Activated T-helper 1 cell treated with anti-CD3 and anti-CD28 coated beads, Interleukin-12 subunit alpha, Interleukin-12 subunit beta, Interleukin-2, Interleukin-4 antibody, amounts not matched to agents 30 ng/mL and 10 ng/mL and 1 ng/mL, durations not matched to agents 14 hours and 24 hours and 36 hours (primary cell): ENCODE measurements around the gene LRRC3. TPM values are rescaled to one million over a fixed set of nuclear protein-coding genes. Genes with fewer than 3 reads are reported as not detected.
A peak's percentile ranks its signal among the peaks of the same experiment; 100 is the strongest.

Experiments used
- DNase-seq: peaks from one replicate; pipeline ENCODE4 v3.0.0; 2021; ENCODE audit warnings: low spot score
- H3K27ac Mint-ChIP-seq: one replicate; pipeline ENCODE4 v1.8.0; 2021; ENCODE audit warnings: mild to moderate bottlenecking, mixed read lengths
- H3K27me3 Mint-ChIP-seq: one replicate; pipeline ENCODE4 v1.8.0; 2022; ENCODE audit warnings: mild to moderate bottlenecking, moderate library complexity, mixed read lengths; ENCODE audit not compliant: insufficient read depth
- H3K36me3 Mint-ChIP-seq: one replicate; pipeline ENCODE4 v1.8.0; 2021; ENCODE audit warnings: low read depth, mixed read lengths
- H3K4me1 Mint-ChIP-seq: one replicate; pipeline ENCODE4 v1.8.0; 2021; ENCODE audit warnings: low read depth, mixed read lengths
- H3K4me3 Mint-ChIP-seq: one replicate; pipeline ENCODE4 v1.8.0; 2021; ENCODE audit warnings: mild to moderate bottlenecking, moderate library complexity, mixed read lengths
- H3K9me3 Mint-ChIP-seq: one replicate; pipeline ENCODE4 v1.8.0; 2021; ENCODE audit warnings: mixed read lengths
- intact Hi-C: fragments of 100-400 bp; cut with micrococcal nuclease; formaldehyde crosslinking; loops from one replicate; pipeline ENCODE4 v1.15.1; 2024
- total RNA-seq: library from RNA; stranded (reverse); gene quantifications from 2 replicates; pipeline ENCODE4 v1.2.3, GENCODE V29; 2022

Gene LRRC3
- total RNA-seq, 1 donor from 2014 or later = 1.9 TPM

DNA sequence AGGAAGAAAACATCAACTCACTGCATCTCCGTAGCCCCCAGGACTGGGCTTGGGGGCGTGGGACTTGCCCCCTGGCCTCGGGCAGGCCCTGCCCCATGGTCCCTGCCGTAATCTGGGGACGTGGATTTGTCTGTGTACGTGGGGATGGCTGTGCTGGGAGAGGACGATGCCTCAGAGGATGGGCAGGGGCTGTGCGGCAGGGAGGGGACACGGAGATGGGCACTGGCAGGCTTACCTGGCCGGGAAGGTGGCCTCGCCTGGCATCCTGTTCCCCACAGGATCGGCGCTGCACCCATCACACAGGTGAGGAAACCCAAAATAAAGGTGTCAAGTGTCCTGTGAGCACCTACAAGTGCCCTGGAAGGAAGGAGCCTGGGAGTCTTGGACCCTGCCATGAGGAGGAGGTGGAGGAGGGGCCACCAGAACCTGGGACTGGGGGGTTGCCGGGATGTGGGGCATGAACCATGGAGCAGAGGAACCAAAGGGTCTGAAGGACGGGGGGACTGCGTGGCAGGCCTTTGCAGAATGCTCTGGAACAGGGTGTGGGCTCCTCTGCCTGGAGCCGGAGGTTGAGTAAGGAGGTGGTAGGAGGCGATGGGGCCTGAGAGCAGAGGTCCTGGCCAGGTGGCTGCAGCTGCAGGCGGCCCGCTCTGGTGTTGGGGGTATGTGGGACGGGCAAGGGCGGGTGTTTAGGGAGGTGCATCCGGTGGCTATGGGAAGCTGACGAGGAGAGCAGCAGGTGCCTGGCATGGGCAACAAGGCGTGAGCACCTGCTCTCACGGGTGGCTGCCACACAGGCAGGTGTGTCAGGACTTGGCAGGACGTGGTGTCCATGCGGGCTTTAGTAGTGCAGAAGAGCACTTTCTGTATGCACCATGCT, 27.8 kb upstream of the LRRC3 start:
- DNase-seq = no peak
- peaks cover 13% of the 10 kb centered on the region for H3K9me3 Mint-ChIP-seq
- H3K27ac Mint-ChIP-seq = no peak overlapping the region
- no peaks in the 10 kb centered on the region for H3K27me3 Mint-ChIP-seq
- no peak overlapping the region for H3K4me3 Mint-ChIP-seq
- intact Hi-C loops = loop anchor here (1.0 to 5.0 kb wide), 3 partner anchors 28 to 390 kb away; partner anchors contain the start of genes KRTAP12-3, LRRC3 and SUMO3
- no peaks in the 10 kb centered on the region for H3K4me1 Mint-ChIP-seq
- H3K36me3 Mint-ChIP-seq = peaks cover 6% of the 10 kb centered on the region

- H3K9me3 Mint-ChIP-seq = peaks cover 13% of the 10 kb centered on the region
- intact Hi-C loops = loop anchor here (1.0 to 5.0 kb wide), 3 partner anchors 27 to 389 kb away; partner anchors contain the start of genes KRTAP12-3, LRRC3 and SUMO3
- H3K36me3 Mint-ChIP-seq = peaks cover 6% of the 10 kb centered on the region
- DNase-seq = peak; percentile 49
- no peaks in the 10 kb centered on the region for H3K27me3 Mint-ChIP-seq
- no peak overlapping the region for H3K4me3 Mint-ChIP-seq
- no peaks in the 10 kb centered on the region for H3K4me1 Mint-ChIP-seq
- no peak overlapping the region for H3K27ac Mint-ChIP-seq
These were observed 26.9 kb upstream of the LRRC3 start for GRCh38 chr21:44428281-44428960.

GRCh38 chr21:44429894-44430293, 25.4 kb upstream of the LRRC3 start:
- no peak overlapping the region for H3K4me3 Mint-ChIP-seq
- DNase-seq = no peak
- no peaks in the 10 kb centered on the region for H3K4me1 Mint-ChIP-seq
- peaks cover 6% of the 10 kb centered on the region for H3K36me3 Mint-ChIP-seq
- intact Hi-C loops = loop anchor here (5.0 kb wide), 2 partner anchors 227 to 387 kb away; partner anchors contain the start of genes KRTAP12-3 and SUMO3
- no peaks in the 10 kb centered on the region for H3K27me3 Mint-ChIP-seq
- peaks cover 13% of the 10 kb centered on the region for H3K9me3 Mint-ChIP-seq
- H3K27ac Mint-ChIP-seq = no peak overlapping the region

- H3K9me3 Mint-ChIP-seq = peaks cover 13% of the 10 kb centered on the region
- intact Hi-C loops = no loop called here
- no peaks in the 10 kb centered on the region for H3K27me3 Mint-ChIP-seq
- DNase-seq = no peak
- H3K4me1 Mint-ChIP-seq = no peaks in the 10 kb centered on the region
- H3K27ac Mint-ChIP-seq = no peak overlapping the region
- no peak overlapping the region for H3K4me3 Mint-ChIP-seq
- peaks cover 10% of the 10 kb centered on the region for H3K36me3 Mint-ChIP-seq
These were observed 24.0 kb upstream of the LRRC3 start for GRCh38 chr21:44431300-44431699.

- peaks cover 13% of the 10 kb centered on the region for H3K9me3 Mint-ChIP-seq
- DNase-seq = no peak
- H3K27me3 Mint-ChIP-seq = no peaks in the 10 kb centered on the region
- no peak overlapping the region for H3K4me3 Mint-ChIP-seq
- intact Hi-C loops = no loop called here
- H3K27ac Mint-ChIP-seq = no peak overlapping the region
- no peaks in the 10 kb centered on the region for H3K4me1 Mint-ChIP-seq
- peaks cover 10% of the 10 kb centered on the region for H3K36me3 Mint-ChIP-seq
These were observed 22.2 kb upstream of the LRRC3 start for GRCh38 chr21:44432841-44433790.

- Mint-ChIP-seq H3K4me3 (no peak overlapping the region), H3K4me1 (no peaks in the 10 kb centered on the region), H3K36me3 (peaks cover 10% of the 10 kb centered on the region), H3K27me3 (no peaks in the 10 kb centered on the region), H3K9me3 (peaks cover 13% of the 10 kb centered on the region), H3K27ac (no peak overlapping the region)
- intact Hi-C loops = no loop called here
- no peak for DNase-seq
These were observed 21.3 kb upstream of the LRRC3 start for GRCh38 chr21:44433791-44434567.

GRCh38 chr21:44434568-44434925, 20.8 kb upstream of the LRRC3 start:
- H3K27ac Mint-ChIP-seq = no peak overlapping the region
- H3K27me3 Mint-ChIP-seq = no peaks in the 10 kb centered on the region
- intact Hi-C loops = no loop called here
- H3K36me3 Mint-ChIP-seq = peaks cover 10% of the 10 kb centered on the region
- H3K4me1 Mint-ChIP-seq = no peaks in the 10 kb centered on the region
- DNase-seq = no peak
- peaks cover 13% of the 10 kb centered on the region for H3K9me3 Mint-ChIP-seq
- no peak overlapping the region for H3K4me3 Mint-ChIP-seq

DNA sequence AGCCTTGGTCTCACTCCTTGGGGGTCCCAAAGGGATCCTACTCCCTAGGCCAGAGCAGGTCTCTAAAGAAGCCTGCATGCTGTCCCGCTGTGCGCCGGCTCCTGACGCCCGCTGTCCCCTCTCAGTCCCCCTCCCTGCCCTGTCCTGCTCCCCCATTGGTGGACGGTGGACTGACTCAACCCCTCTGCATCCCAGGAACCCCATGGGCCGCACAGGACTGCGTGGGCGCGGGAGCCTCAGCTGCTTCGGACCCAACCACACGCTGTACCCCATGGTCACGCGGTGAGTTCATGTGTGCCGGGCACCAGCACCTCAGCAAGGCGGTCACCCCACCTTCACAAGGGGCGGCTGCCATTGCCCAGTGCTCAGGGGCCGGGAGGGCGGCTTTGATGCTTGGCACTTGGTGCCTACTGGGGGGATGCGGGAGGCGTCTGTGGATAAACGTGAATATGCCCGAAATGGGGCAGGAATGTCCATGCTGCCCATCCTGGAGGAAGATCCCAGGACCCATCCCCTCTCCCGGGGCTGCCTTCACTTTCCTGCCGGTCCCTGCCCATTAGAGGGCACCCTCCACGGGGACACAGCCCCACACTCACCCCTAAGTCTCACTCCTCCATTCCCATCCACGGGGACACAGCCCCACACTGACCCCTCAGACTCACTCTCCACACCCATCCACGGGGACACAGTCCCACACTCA, 20.2 kb upstream of the LRRC3 start:
- H3K27ac Mint-ChIP-seq = no peak overlapping the region
- DNase-seq = no peak
- H3K4me1 Mint-ChIP-seq = no peaks in the 10 kb centered on the region
- peaks cover 7% of the 10 kb centered on the region for H3K36me3 Mint-ChIP-seq
- H3K9me3 Mint-ChIP-seq = peaks cover 7% of the 10 kb centered on the region
- H3K4me3 Mint-ChIP-seq = no peak overlapping the region
- H3K27me3 Mint-ChIP-seq = no peaks in the 10 kb centered on the region
- intact Hi-C loops = no loop called here

DNA sequence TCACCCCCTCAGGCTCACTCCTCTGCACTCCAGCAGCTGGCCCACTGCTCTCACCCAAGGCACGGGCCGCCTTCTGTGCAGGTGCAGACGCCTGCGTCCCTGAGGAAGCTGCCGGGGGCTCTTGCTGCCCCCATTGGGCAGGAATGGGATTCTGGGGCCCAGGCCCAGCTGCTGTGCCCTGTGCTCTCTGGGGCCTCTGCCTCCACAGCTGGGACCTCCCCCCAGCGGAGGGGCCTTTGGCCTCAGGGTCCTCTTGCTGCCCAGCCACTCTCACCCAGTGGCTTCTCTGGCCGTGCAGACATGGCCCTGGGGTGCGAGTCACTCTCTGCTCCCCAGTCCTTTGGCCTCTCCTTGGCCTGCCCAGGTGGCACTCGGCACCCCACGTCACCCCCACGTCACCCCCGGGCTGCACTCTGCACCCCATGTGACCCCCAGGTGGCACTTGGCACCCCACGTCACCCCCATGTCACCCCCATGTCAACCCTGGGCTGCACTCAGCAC, 19.1 kb upstream of the LRRC3 start:
- Mint-ChIP-seq H3K36me3 (peaks cover 8% of the 10 kb centered on the region), H3K27me3 (no peaks in the 10 kb centered on the region), H3K9me3 (peaks cover under 1% of the 10 kb centered on the region), H3K4me3 (no peak overlapping the region), H3K4me1 (no peaks in the 10 kb centered on the region), H3K27ac (no peak overlapping the region)
- no peak for DNase-seq
- intact Hi-C loops = no loop called here

DNA sequence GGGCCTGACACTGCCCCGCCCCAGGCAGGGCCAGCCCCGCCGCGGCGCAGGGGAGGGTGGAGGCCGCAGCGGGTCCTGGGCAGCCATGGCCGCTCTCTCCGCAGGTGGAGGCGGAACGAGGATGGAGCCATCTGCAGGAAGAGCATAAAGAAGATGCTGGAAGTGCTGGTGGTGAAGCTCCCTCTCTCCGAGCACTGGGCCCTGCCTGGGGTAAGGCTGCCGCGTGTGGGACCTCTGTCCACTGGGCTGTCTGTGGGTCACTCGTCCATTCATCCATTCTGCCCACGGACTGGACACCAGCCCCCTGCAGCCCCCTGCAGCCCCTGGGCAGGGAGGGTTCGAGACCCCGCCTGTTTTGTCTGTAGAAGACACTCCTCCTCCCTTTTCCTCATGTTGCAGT, 18.4 kb upstream of the LRRC3 start:
- DNase-seq = no peak
- H3K27me3 Mint-ChIP-seq = no peaks in the 10 kb centered on the region
- H3K36me3 Mint-ChIP-seq = peaks cover 8% of the 10 kb centered on the region
- no peaks in the 10 kb centered on the region for H3K9me3 Mint-ChIP-seq
- H3K27ac Mint-ChIP-seq = no peak overlapping the region
- intact Hi-C loops = no loop called here
- H3K4me1 Mint-ChIP-seq = no peaks in the 10 kb centered on the region
- H3K4me3 Mint-ChIP-seq = no peak overlapping the region

DNA sequence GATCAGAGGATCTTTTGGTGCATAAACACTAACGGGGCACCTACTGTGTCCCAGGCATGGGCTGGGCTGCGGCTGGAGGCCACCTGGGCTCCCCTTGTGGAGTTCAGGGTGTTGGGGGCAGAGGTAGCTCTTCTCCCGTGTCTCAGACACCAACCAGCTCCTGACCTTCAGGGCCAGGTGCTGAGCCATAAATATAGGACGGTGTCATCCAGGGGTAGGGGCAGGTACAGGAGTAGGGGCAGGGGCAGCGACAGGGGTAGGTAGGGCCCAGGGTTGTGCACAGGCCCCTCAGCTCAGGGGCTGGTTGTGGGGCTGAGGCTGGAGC, 18.0 kb upstream of the LRRC3 start:
- Mint-ChIP-seq H3K9me3 (no peaks in the 10 kb centered on the region), H3K27ac (no peak overlapping the region), H3K36me3 (peaks cover 6% of the 10 kb centered on the region), H3K27me3 (no peaks in the 10 kb centered on the region), H3K4me3 (no peak overlapping the region), H3K4me1 (no peaks in the 10 kb centered on the region)
- DNase-seq = no peak
- intact Hi-C loops = no loop called here
